B cell (primary cell): Measurements from ENCODE around the gene PDZD11. TPM values are rescaled to one million over a fixed set of nuclear protein-coding genes. Genes with fewer than 3 reads are reported as not detected.

Experiments
- ATAC-seq: fragments of 200-7000 bp; cut with Tn5 transposase; one replicate; pipeline ENCODE4 v1.10.0; 2021; ENCODE audit warnings: low read depth, mild to moderate bottlenecking, moderate number of reproducible peaks, moderate library complexity
- CTCF ChIA-PET: fragments of 350-600 bp; sonication (Branson Sonifier 250); formaldehyde crosslinking; loops from one replicate; lab custom pipeline; 2021; ENCODE audit warnings: antibody characterized with exemption, inconsistent platforms; lab: Charles Lee
- POLR2A ChIA-PET: fragments of 350-600 bp; sonication (Branson Sonifier 250); formaldehyde crosslinking; loops from one replicate; lab custom pipeline; 2021; ENCODE audit warnings: antibody characterized with exemption; lab: Charles Lee
- DNase-seq: peaks from one replicate; pipeline ENCODE4 v3.0.0; 2013
- H2AFZ ChIP-seq: 2 replicates; pipeline ENCODE4 v1.6.1; 2012; ENCODE audit warnings: mild to moderate bottlenecking, low read depth, low read length; ENCODE audit not compliant: insufficient read depth, poor library complexity, severe bottlenecking
- H3K27ac ChIP-seq, 2 donors: 1 replicate in 1 of 2; 2 replicates in 1 of 2; pipeline ENCODE4 v1.5.1; 2012 to 2013; ENCODE audit warnings: low read length in 2 of 2, mild to moderate bottlenecking in 2 of 2, moderate library complexity in 1 of 2
- H3K27me3 ChIP-seq, 4 experiments: fragments of 200-600 bp in 1 of 4; sonication (generic) in 1 of 4; replicated peaks in 1 of 4; 1 replicate in 2 of 4; 2 replicates in 2 of 4; pipeline versions ENCODE4 v1.6.1 to v1.7.0; 2013 to 2016; ENCODE audit warnings: low read length in 3 of 4, mild to moderate bottlenecking in 2 of 4, mixed read lengths in 1 of 4, moderate library complexity in 1 of 4; ENCODE audit not compliant: insufficient read depth in 4 of 4, control insufficient read depth in 3 of 4; ENCODE audit errors: control extremely low read depth in 1 of 4
- H3K36me3 ChIP-seq, 2 experiments: replicated peaks in 1 of 2; 1 replicate in 1 of 2; 2 replicates in 1 of 2; pipeline versions ENCODE4 v1.6.1 to v1.7.1; 2013; ENCODE audit warnings: low read length in 1 of 2; ENCODE audit not compliant: insufficient read depth in 2 of 2, control insufficient read depth in 1 of 2; ENCODE audit errors: control extremely low read depth in 1 of 2, extremely low read depth in 1 of 2
- H3K4me1 ChIP-seq, 2 donors: fragments of 200-600 bp in 1 of 2; sonication (generic) in 1 of 2; 1 replicate in 1 of 2; 2 replicates in 1 of 2; pipeline versions ENCODE4 v1.5.1 to v1.6.1; 2013 to 2017; ENCODE audit warnings: low read length in 2 of 2; ENCODE audit not compliant: control insufficient read depth in 2 of 2, insufficient read depth in 2 of 2
- H3K4me2 ChIP-seq: replicated peaks from 2 replicates; pipeline ENCODE3; 2012; ENCODE audit warnings: mild to moderate bottlenecking, low read depth, low read length; ENCODE audit not compliant: poor library complexity, severe bottlenecking
- H3K4me3 ChIP-seq, 5 experiments: fragments of 200-600 bp in 1 of 5; sonication (generic) in 1 of 5; 1 replicate in 3 of 5; 2 replicates in 2 of 5; pipeline versions ENCODE4 v1.5.1 to v1.7.0; 2011 to 2016; ENCODE audit warnings: low read length in 4 of 5, mild to moderate bottlenecking in 4 of 5, low read depth in 2 of 5, control low read depth in 1 of 5, moderate library complexity in 1 of 5; ENCODE audit not compliant: insufficient read depth in 1 of 5; ENCODE audit errors: control extremely low read depth in 1 of 5, extremely low read depth in 1 of 5
- H3K79me2 ChIP-seq: fragments of 200-600 bp; sonication (generic); one replicate; pipeline ENCODE4 v1.6.0; 2016; ENCODE audit warnings: low read length; ENCODE audit not compliant: control insufficient read depth, insufficient read depth
- H3K9ac ChIP-seq: fragments of 200-600 bp; sonication (generic); 2 replicates; pipeline ENCODE4 v1.6.1; 2017; ENCODE audit warnings: mild to moderate bottlenecking, low read length, moderate library complexity
- H3K9me3 ChIP-seq, 3 donors: one replicate each; pipeline versions ENCODE4 v1.6.1 to v1.7.1; 2013; ENCODE audit warnings: low read length in 2 of 3; ENCODE audit not compliant: control insufficient read depth in 2 of 3, insufficient read depth in 1 of 3; ENCODE audit errors: control extremely low read depth in 1 of 3
- H4K20me1 ChIP-seq: 2 replicates; pipeline ENCODE4 v1.6.0; 2012; ENCODE audit warnings: mild to moderate bottlenecking, low read length; ENCODE audit not compliant: insufficient read depth, control insufficient read depth, poor library complexity, severe bottlenecking
- H3K27ac Mint-ChIP-seq: one replicate; pipeline ENCODE4 v1.8.0; 2021; ENCODE audit warnings: mixed read lengths
- H3K27me3 Mint-ChIP-seq: one replicate; pipeline ENCODE4 v1.8.0; 2021; ENCODE audit warnings: mixed read lengths
- H3K4me1 Mint-ChIP-seq: one replicate; pipeline ENCODE4 v1.8.0; 2021; ENCODE audit warnings: mixed read lengths
- H3K4me3 Mint-ChIP-seq: one replicate; pipeline ENCODE4 v1.8.0; 2021; ENCODE audit warnings: mixed read lengths
- H3K9me3 Mint-ChIP-seq: one replicate; pipeline ENCODE4 v1.8.0; 2022; ENCODE audit warnings: mixed read lengths; ENCODE audit not compliant: insufficient read depth
- CTCF ChIP-seq: fragments of 200-600 bp; IDR thresholded peaks from one replicate; pipeline ENCODE4 v1.8.0; 2022; ENCODE audit warnings: antibody characterized with exemption, mild to moderate bottlenecking
- EZH2 ChIP-seq: IDR thresholded peaks from 2 replicates; pipeline ENCODE4 v1.6.1; 2012; ENCODE audit warnings: borderline replicate concordance, low read depth, mild to moderate bottlenecking, moderate library complexity, low read length; ENCODE audit not compliant: insufficient read depth, poor library complexity, severe bottlenecking
- WGBS: methylation state at CpG from one replicate; pipeline ENCODE4 v1.1.5; 2013; ENCODE audit warnings: missing lambda C conversion rate; ENCODE audit not compliant: insufficient coverage; 5-methylcytosine and 5-hydroxymethylcytosine counted together
- intact Hi-C: fragments of 100-400 bp; cut with micrococcal nuclease; formaldehyde crosslinking; loops from one replicate; pipeline ENCODE4 v1.10.0; 2022
- polyA plus RNA-seq: library from polyadenylated mRNA; depleted of rRNA; stranded (reverse); fragments of >200 nt; gene quantifications from 2 replicates; pipeline ENCODE4 v1.2.3, GENCODE V29; 2012
- total RNA-seq, 2 donors: library from RNA; stranded (reverse); fragments of 120-200 nt in 1 of 2; gene quantifications; 1 replicate in 1 of 2; 2 replicates in 1 of 2; pipeline versions ENCODE4 v1.2.3 to v1.2.4, GENCODE V29; 2013 to 2022

PDZD11 gene
- total and polyA plus RNA-seq, 2 donors (not counting 1 experiment from before 2014, with no cell fraction given) = 13.8 to 16.3 TPM

GRCh38 chrX:70332600-70332999 lies 42.9 kb upstream of the PDZD11 start:
- Histone ChIP-seq H3K79me2 (no peaks in the 10 kb centered on the region), H2AFZ (no peak overlapping the region), H3K9me3 (no peaks in the 10 kb centered on the region), H3K4me1 (peaks cover 0 to 3% of the 10 kb centered on the region in 2 donors), H3K36me3 (no peaks in the 10 kb centered on the region), H3K9ac (no peak overlapping the region), H3K4me2 (no peak overlapping the region), H4K20me1 (no peaks in the 10 kb centered on the region), H3K27ac (no peak overlapping the region), H3K4me3 (no peak overlapping the region), H3K27me3 (no peaks in the 10 kb centered on the region)
- intact Hi-C loops = no loop called here
- peaks cover 5% of the 10 kb centered on the region for H3K4me1 Mint-ChIP-seq
- POLR2A ChIA-PET = no interaction called here
- H3K27ac Mint-ChIP-seq = no peak overlapping the region
- WGBS = no CpG with 5 or more reads among the region's 1 CpG
- TF ChIP-seq EZH2 (no peak), CTCF (no peak)
- CTCF ChIA-PET = no interaction called here
- H3K27me3 Mint-ChIP-seq = no peaks in the 10 kb centered on the region
- no peaks in the 10 kb centered on the region for H3K9me3 Mint-ChIP-seq
- H3K4me3 Mint-ChIP-seq = no peak overlapping the region
- ATAC-seq (no peak), DNase-seq (no peak)

- no CpG with 5 or more reads among the region's 1 CpG for WGBS
- no peaks in the 10 kb centered on the region for H4K20me1 ChIP-seq
- H3K4me2 ChIP-seq = no peak overlapping the region
- H3K27ac Mint-ChIP-seq = no peak overlapping the region
- TF ChIP-seq CTCF = no peak
- H2AFZ ChIP-seq = no peak overlapping the region
- H3K9me3 ChIP-seq = no peaks in the 10 kb centered on the region
- H3K4me1 ChIP-seq = no peaks in the 10 kb centered on the region
- H3K4me1 Mint-ChIP-seq = no peaks in the 10 kb centered on the region
- no peaks in the 10 kb centered on the region for H3K27me3 Mint-ChIP-seq
- no peaks in the 10 kb centered on the region for H3K36me3 ChIP-seq
- ATAC-seq (no peak), DNase-seq (no peak)
- no peaks in the 10 kb centered on the region for H3K79me2 ChIP-seq
- POLR2A ChIA-PET = no interaction called here
- CTCF ChIA-PET = no interaction called here
- no peak overlapping the region for H3K4me3 ChIP-seq
- no peaks in the 10 kb centered on the region for H3K9me3 Mint-ChIP-seq
- no peak overlapping the region for H3K4me3 Mint-ChIP-seq
- no peak overlapping the region for H3K9ac ChIP-seq
- no peak overlapping the region for H3K27ac ChIP-seq
- intact Hi-C loops = no loop called here
- H3K27me3 ChIP-seq = no peaks in the 10 kb centered on the region
Observed at GRCh38 chrX:70331161-70331560, 41.4 kb upstream of the PDZD11 start.
